Lower leg skin (tissue), 3 donors: Measurements from ENCODE around the gene KRT9.

Experiments
- POLR2A ChIP-seq, 2 donors: fragments of 450-650 bp; IDR thresholded peaks; one replicate each; pipeline ENCODE4 v1.6.1; 2016 to 2017; ENCODE audit warnings: antibody characterized with exemption in 2 of 2, mild to moderate bottlenecking in 1 of 2, moderate library complexity in 1 of 2
- TF ChIP-seq, protein P1 (sequence below), 3 donors: fragments of 450-650 bp; IDR thresholded peaks; one replicate each; pipeline ENCODE4 v1.5.1; 2016; ENCODE audit warnings: antibody characterized with exemption in 3 of 3, mild to moderate bottlenecking in 3 of 3, moderate library complexity in 2 of 3

DNA sequence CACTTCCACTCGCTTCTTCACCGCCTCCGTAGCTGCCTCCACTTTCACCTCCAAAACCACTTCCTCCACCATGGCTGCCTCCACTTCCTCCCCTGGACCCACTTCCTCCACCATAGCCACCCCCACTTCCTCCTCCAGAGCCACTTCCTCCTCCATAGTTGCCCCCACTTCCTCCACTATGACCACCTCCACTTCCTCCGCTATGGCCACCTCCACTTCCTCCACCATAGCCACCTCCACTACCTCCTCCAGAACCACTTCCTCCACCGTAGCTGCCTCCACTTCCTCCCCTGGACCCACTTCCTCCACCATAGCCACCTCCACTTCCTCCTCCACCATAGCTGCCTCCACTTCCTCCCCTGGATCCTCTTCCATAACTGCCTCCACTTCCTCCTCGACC, 4.5 kb downstream of the KRT9 start:
- TF ChIP-seq POLR2A (IDR thresholded peaks at IDR 0.05), result no peak
- TF ChIP-seq, protein P1, sequence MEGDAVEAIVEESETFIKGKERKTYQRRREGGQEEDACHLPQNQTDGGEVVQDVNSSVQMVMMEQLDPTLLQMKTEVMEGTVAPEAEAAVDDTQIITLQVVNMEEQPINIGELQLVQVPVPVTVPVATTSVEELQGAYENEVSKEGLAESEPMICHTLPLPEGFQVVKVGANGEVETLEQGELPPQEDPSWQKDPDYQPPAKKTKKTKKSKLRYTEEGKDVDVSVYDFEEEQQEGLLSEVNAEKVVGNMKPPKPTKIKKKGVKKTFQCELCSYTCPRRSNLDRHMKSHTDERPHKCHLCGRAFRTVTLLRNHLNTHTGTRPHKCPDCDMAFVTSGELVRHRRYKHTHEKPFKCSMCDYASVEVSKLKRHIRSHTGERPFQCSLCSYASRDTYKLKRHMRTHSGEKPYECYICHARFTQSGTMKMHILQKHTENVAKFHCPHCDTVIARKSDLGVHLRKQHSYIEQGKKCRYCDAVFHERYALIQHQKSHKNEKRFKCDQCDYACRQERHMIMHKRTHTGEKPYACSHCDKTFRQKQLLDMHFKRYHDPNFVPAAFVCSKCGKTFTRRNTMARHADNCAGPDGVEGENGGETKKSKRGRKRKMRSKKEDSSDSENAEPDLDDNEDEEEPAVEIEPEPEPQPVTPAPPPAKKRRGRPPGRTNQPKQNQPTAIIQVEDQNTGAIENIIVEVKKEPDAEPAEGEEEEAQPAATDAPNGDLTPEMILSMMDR (IDR thresholded peaks at IDR 0.05), result no peak
